HepG2 (cell line): ENCODE results near the gene HYOU1. TPM values are rescaled to one million over a fixed set of nuclear protein-coding genes. Genes with fewer than 3 reads are reported as not detected.

ENCODE experiments used
- ATAC-seq: fragments of 200-7000 bp; cut with Tn5 transposase; 3 replicates; pipeline ENCODE4 v1.9.1; 2020; ENCODE audit warnings: mild to moderate bottlenecking, moderate library complexity
- BruUV-seq: library from RNA; stranded (reverse); fragments of 400-500 nt; replicated peaks from 2 replicates; lab custom pipeline; 2021; lab: Mats Ljungman, UMichigan
- CTCF ChIA-PET: fragments of 300-600 bp; formaldehyde crosslinking; extraction: SDS; loops from one replicate; lab custom pipeline; 2021; ENCODE audit warnings: low total read pairs, inconsistent platforms, low intra/inter-chr PET ratio; lab: Yijun Ruan, JAX
- POLR2A ChIA-PET: fragments of 350-600 bp; sonication (Branson Sonifier 250); formaldehyde crosslinking; loops from one replicate; lab custom pipeline; 2020; ENCODE audit warnings: antibody characterized with exemption, inconsistent platforms; lab: Yijun Ruan, JAX
- DNase-seq: peaks from one replicate; pipeline ENCODE4 v3.0.0-alpha.2; 2015; ENCODE audit warnings: low spot score
- FAIRE-seq: peaks from 3 replicates; lab custom pipeline; 2011; peaks lifted over from hg19 to GRCh38; lab: Jason Lieb, UNC
- H2AFZ ChIP-seq: one replicate; pipeline ENCODE4 v1.6.1; 2011; ENCODE audit warnings: low read length, inconsistent platforms
- H3K27ac ChIP-seq: fragments of 300-600 bp; 3 replicates; pipeline ENCODE4 v1.8.0; 2011; ENCODE audit warnings: mixed run types, mild to moderate bottlenecking, mixed read lengths, low read length, inconsistent platforms; ENCODE audit not compliant: insufficient read depth; ENCODE audit errors: extremely low read length
- H3K27me3 ChIP-seq, 2 experiments: fragments of 200-600 bp in 1 of 2; 2 replicates in 1 of 2; 3 replicates in 1 of 2; pipeline versions ENCODE4 v1.6.0 to v1.8.0; 2011; ENCODE audit warnings: low read length in 2 of 2, mild to moderate bottlenecking in 2 of 2, moderate library complexity in 2 of 2, inconsistent platforms in 1 of 2; ENCODE audit not compliant: insufficient read depth in 2 of 2, control insufficient read depth in 1 of 2
- H3K36me3 ChIP-seq, 2 experiments: fragments of 200-600 bp in 1 of 2; replicated peaks in 1 of 2; 2 replicates in 1 of 2; 3 replicates in 1 of 2; pipeline versions ENCODE4 v1.5.1 to v1.8.0; 2011; ENCODE audit warnings: low read length in 2 of 2, inconsistent platforms in 1 of 2; ENCODE audit not compliant: insufficient read depth in 2 of 2, control insufficient read depth in 1 of 2
- H3K4me1 ChIP-seq: 2 replicates; pipeline ENCODE4 v1.5.1; 2012; ENCODE audit warnings: low read length, inconsistent platforms; ENCODE audit not compliant: insufficient read depth
- H3K4me2 ChIP-seq: 2 replicates; pipeline ENCODE4 v1.6.0; 2011; ENCODE audit warnings: low read depth, low read length, inconsistent platforms
- H3K4me3 ChIP-seq, 3 experiments: fragments of 200-600 bp in 1 of 3; sonication (generic), shearing (Covaris generic) in 1 of 3; replicated peaks in 1 of 3; 2 replicates each; pipeline ENCODE4 v1.5.1; 2011 to 2016; ENCODE audit warnings: low read length in 3 of 3, inconsistent platforms in 2 of 3, low read depth in 2 of 3, mild to moderate bottlenecking in 2 of 3, control low read depth in 1 of 3, mixed read lengths in 1 of 3; ENCODE audit not compliant: insufficient read depth in 1 of 3
- H3K79me2 ChIP-seq: one replicate; pipeline ENCODE4 v1.6.1; 2011; ENCODE audit warnings: low read length, inconsistent platforms; ENCODE audit not compliant: insufficient read depth
- H3K9ac ChIP-seq: 2 replicates; pipeline ENCODE4 v1.6.0; 2011; ENCODE audit warnings: mild to moderate bottlenecking, low read depth, low read length, inconsistent platforms; ENCODE audit not compliant: insufficient read depth
- H3K9me3 ChIP-seq: 2 replicates; pipeline ENCODE4 v1.5.1; 2012; ENCODE audit warnings: mild to moderate bottlenecking, low read length
- H4K20me1 ChIP-seq: 2 replicates; pipeline ENCODE4 v1.6.0; 2011; ENCODE audit warnings: inconsistent platforms, mild to moderate bottlenecking, low read length, moderate library complexity; ENCODE audit not compliant: insufficient read depth
- BORCS8-MEF2B ChIP-seq: sonication (generic); formaldehyde crosslinking; IDR thresholded peaks from 2 replicates; pipeline ENCODE4 v1.8.0; 2022; ENCODE audit warnings: mild to moderate bottlenecking, missing genetic modification reagents
- HMGXB3 ChIP-seq: sonication (generic); formaldehyde crosslinking; IDR thresholded peaks from 2 replicates; pipeline ENCODE4 v1.4.0; 2020; ENCODE audit warnings: missing genetic modification reagents, borderline replicate concordance
- MTERF4 ChIP-seq: sonication (generic); formaldehyde crosslinking; IDR thresholded peaks from 2 replicates; pipeline ENCODE4 v1.8.0; 2023; ENCODE audit warnings: mild to moderate bottlenecking, missing genetic modification reagents
- NCOA1 ChIP-seq: sonication (generic); formaldehyde crosslinking; IDR thresholded peaks from 2 replicates; pipeline ENCODE4 v1.9.0; 2021; ENCODE audit warnings: missing genetic modification reagents
- TRAFD1 ChIP-seq: sonication (generic); formaldehyde crosslinking; IDR thresholded peaks from 2 replicates; pipeline ENCODE4 v1.5.1; 2020; ENCODE audit warnings: missing genetic modification reagents, mild to moderate bottlenecking, borderline replicate concordance
- ZNF263 ChIP-seq: sonication (generic); formaldehyde crosslinking; IDR thresholded peaks from 2 replicates; pipeline ENCODE4 v1.4.0; 2020; ENCODE audit warnings: missing genetic modification reagents
- ZNF691 ChIP-seq: sonication (generic); formaldehyde crosslinking; IDR thresholded peaks from 2 replicates; pipeline ENCODE4 v1.4.0; 2020; ENCODE audit warnings: missing genetic modification reagents, low read depth, mild to moderate bottlenecking, borderline replicate concordance
- ZSCAN21 ChIP-seq: sonication (generic); formaldehyde crosslinking; IDR thresholded peaks from 2 replicates; pipeline ENCODE4 v1.8.0; 2022; ENCODE audit warnings: mild to moderate bottlenecking, missing genetic modification reagents, moderate library complexity, borderline replicate concordance
- WGBS: methylation state at CpG from one replicate; pipeline ENCODE4 v1.1.6; 2017; ENCODE audit warnings: low lambda C conversion rate; 5-methylcytosine and 5-hydroxymethylcytosine counted together
- in situ Hi-C: cut with HindIII; loops from 2 replicates; pipeline ENCODE4 v1.10.0; 2017; ENCODE audit warnings: low pct_unique_long_range_greater_than_20kb; ENCODE audit not compliant: extremely low pct_ligation_motif_present
- intact Hi-C: fragments of 100-400 bp; cut with micrococcal nuclease; formaldehyde crosslinking; loops from one replicate; pipeline ENCODE4 v1.10.0; 2022; ENCODE audit not compliant: unreplicated experiment
- polyA plus RNA-seq, 8 experiments: library from polyadenylated mRNA; depleted of rRNA in 3 of 8; stranded (reverse) in 7 of 8; unstranded in 1 of 8; fragments of >200 nt; fragmentation: Illumina TruSeq in 4 of 8; extraction: Trizol in 4 of 8; gene quantifications; 2 replicates each; pipeline versions ENCODE4 v1.2.1 to v1.2.3, GENCODE V29; 2011 to 2016; ENCODE audit warnings: low read depth in 4 of 8, missing spikeins in 1 of 8, mixed read lengths in 1 of 8; ENCODE audit not compliant: insufficient read depth in 1 of 8
- total RNA-seq, 5 experiments: library from RNA; depleted of rRNA; stranded (reverse); fragments of >200 nt; fragmentation: Illumina TruSeq; extraction: Trizol; gene quantifications; 2 replicates each; pipeline ENCODE4 v1.2.3, GENCODE V29; 2016; ENCODE audit warnings: low read depth in 1 of 5

The HYOU1 gene
- total and polyA plus RNA-seq, 2 of the 13 experiments (the other 11 are each of a cell fraction or from before 2014, with no cell fraction given): 127 to 155 TPM

GRCh38 chr11:119025541-119025940, 31.5 kb downstream of the HYOU1 start (continued):
- TF ChIP-seq HMGXB3 (CRISPR knock-in tag): 0 out of 2 replicates have a peak, but pooled peaks have one; percentile 9
- 0 out of 2 replicates have a peak, but pooled peaks have one; percentile 48 for TF ChIP-seq ZNF263
- TF ChIP-seq ZNF691 (CRISPR knock-in tag): no peak

- no peak for FAIRE-seq
- H3K4me2 ChIP-seq: peak overlapping the region; percentile 99
- no peak overlapping the region for H2AFZ ChIP-seq
- no peak for ATAC-seq
- 0 out of 2 replicates have a peak overlapping the region, but pooled peaks have one; percentile 77 for H3K9ac ChIP-seq
- no peaks in the 10 kb centered on the region; a peak in 1 of 5 replicates for H3K27me3 ChIP-seq
- ChIA-PET CTCF (no interaction called here), POLR2A (interaction anchor here (1.1 to 2.8 kb wide), 6 partner anchors 9 to 77 kb away, joined by 3 to 12 read pairs (median 6); partner anchors contain the start of genes CENATAC, DPAGT1, HMBS and VPS11)
- peaks cover 63% of the 10 kb centered on the region for H3K79me2 ChIP-seq
- 69% methylated on average over 5 of the region's 5 CpGs for WGBS
- peaks cover 5% of the 10 kb centered on the region; the same call in 1 of the 2 replicates for H4K20me1 ChIP-seq
- TF ChIP-seq NCOA1 (CRISPR knock-in tag): no peak
- TF ChIP-seq ZSCAN21 (CRISPR knock-in tag): 0 out of 2 replicates have a peak, but pooled peaks have one; percentile 21
- no peak for TF ChIP-seq BORCS8-MEF2B (CRISPR knock-in tag)
- peak; percentile 29; the same call in 1 of the 2 replicates for TF ChIP-seq MTERF4 (CRISPR knock-in tag)
- 0 out of 2 replicates have a peak, but pooled peaks have one; percentile 14 for TF ChIP-seq TRAFD1 (CRISPR knock-in tag)
- H3K27ac ChIP-seq: peak overlapping the region; percentile 77
- in situ Hi-C loops: no loop called here
- DNase-seq: no peak
- intact Hi-C loops: no loop called here
- H3K9me3 ChIP-seq: no peaks in the 10 kb centered on the region
- H3K4me3 ChIP-seq: peak overlapping the region in 1 of 3 experiments; percentile 82; a peak in 2 of 6 replicates
- BruUV-seq: no TSS peak
- peaks cover 4% of the 10 kb centered on the region in 2 experiments; a peak in 3 of 5 replicates for H3K36me3 ChIP-seq
- peaks cover 92% of the 10 kb centered on the region for H3K4me1 ChIP-seq
Observed at GRCh38 chr11:119025099-119025473, 31.9 kb downstream of the HYOU1 start.
